B cell (primary cell): ENCODE measurements around the gene RGL3. TPM values are rescaled to one million over a fixed set of nuclear protein-coding genes. Genes with fewer than 3 reads are reported as not detected.

Experiments used
- ATAC-seq: fragments of 200-7000 bp; cut with Tn5 transposase; one replicate; pipeline ENCODE4 v1.10.0; 2021; ENCODE audit warnings: low read depth, mild to moderate bottlenecking, moderate number of reproducible peaks, moderate library complexity
- CTCF ChIA-PET: fragments of 350-600 bp; sonication (Branson Sonifier 250); formaldehyde crosslinking; loops from one replicate; lab custom pipeline; 2021; ENCODE audit warnings: antibody characterized with exemption, inconsistent platforms; lab: Charles Lee
- POLR2A ChIA-PET: fragments of 350-600 bp; sonication (Branson Sonifier 250); formaldehyde crosslinking; loops from one replicate; lab custom pipeline; 2021; ENCODE audit warnings: antibody characterized with exemption; lab: Charles Lee
- DNase-seq: peaks from one replicate; pipeline ENCODE4 v3.0.0; 2013
- H2AFZ ChIP-seq: 2 replicates; pipeline ENCODE4 v1.6.1; 2012; ENCODE audit warnings: mild to moderate bottlenecking, low read depth, low read length; ENCODE audit not compliant: insufficient read depth, poor library complexity, severe bottlenecking
- H3K27ac ChIP-seq, 2 donors: 1 replicate in 1 of 2; 2 replicates in 1 of 2; pipeline ENCODE4 v1.5.1; 2012 to 2013; ENCODE audit warnings: low read length in 2 of 2, mild to moderate bottlenecking in 2 of 2, moderate library complexity in 1 of 2
- H3K27me3 ChIP-seq, 4 experiments: fragments of 200-600 bp in 1 of 4; sonication (generic) in 1 of 4; replicated peaks in 1 of 4; 1 replicate in 2 of 4; 2 replicates in 2 of 4; pipeline versions ENCODE4 v1.6.1 to v1.7.0; 2013 to 2016; ENCODE audit warnings: low read length in 3 of 4, mild to moderate bottlenecking in 2 of 4, mixed read lengths in 1 of 4, moderate library complexity in 1 of 4; ENCODE audit not compliant: insufficient read depth in 4 of 4, control insufficient read depth in 3 of 4; ENCODE audit errors: control extremely low read depth in 1 of 4
- H3K36me3 ChIP-seq, 2 experiments: replicated peaks in 1 of 2; 1 replicate in 1 of 2; 2 replicates in 1 of 2; pipeline versions ENCODE4 v1.6.1 to v1.7.1; 2013; ENCODE audit warnings: low read length in 1 of 2; ENCODE audit not compliant: insufficient read depth in 2 of 2, control insufficient read depth in 1 of 2; ENCODE audit errors: control extremely low read depth in 1 of 2, extremely low read depth in 1 of 2
- H3K4me1 ChIP-seq, 2 donors: fragments of 200-600 bp in 1 of 2; sonication (generic) in 1 of 2; 1 replicate in 1 of 2; 2 replicates in 1 of 2; pipeline versions ENCODE4 v1.5.1 to v1.6.1; 2013 to 2017; ENCODE audit warnings: low read length in 2 of 2; ENCODE audit not compliant: control insufficient read depth in 2 of 2, insufficient read depth in 2 of 2
- H3K4me2 ChIP-seq: replicated peaks from 2 replicates; pipeline ENCODE3; 2012; ENCODE audit warnings: mild to moderate bottlenecking, low read depth, low read length; ENCODE audit not compliant: poor library complexity, severe bottlenecking
- H3K4me3 ChIP-seq, 5 experiments: fragments of 200-600 bp in 1 of 5; sonication (generic) in 1 of 5; 1 replicate in 3 of 5; 2 replicates in 2 of 5; pipeline versions ENCODE4 v1.5.1 to v1.7.0; 2011 to 2016; ENCODE audit warnings: low read length in 4 of 5, mild to moderate bottlenecking in 4 of 5, low read depth in 2 of 5, control low read depth in 1 of 5, moderate library complexity in 1 of 5; ENCODE audit not compliant: insufficient read depth in 1 of 5; ENCODE audit errors: control extremely low read depth in 1 of 5, extremely low read depth in 1 of 5
- H3K79me2 ChIP-seq: fragments of 200-600 bp; sonication (generic); one replicate; pipeline ENCODE4 v1.6.0; 2016; ENCODE audit warnings: low read length; ENCODE audit not compliant: control insufficient read depth, insufficient read depth
- H3K9ac ChIP-seq: fragments of 200-600 bp; sonication (generic); 2 replicates; pipeline ENCODE4 v1.6.1; 2017; ENCODE audit warnings: mild to moderate bottlenecking, low read length, moderate library complexity
- H3K9me3 ChIP-seq, 3 donors: one replicate each; pipeline versions ENCODE4 v1.6.1 to v1.7.1; 2013; ENCODE audit warnings: low read length in 2 of 3; ENCODE audit not compliant: control insufficient read depth in 2 of 3, insufficient read depth in 1 of 3; ENCODE audit errors: control extremely low read depth in 1 of 3
- H4K20me1 ChIP-seq: 2 replicates; pipeline ENCODE4 v1.6.0; 2012; ENCODE audit warnings: mild to moderate bottlenecking, low read length; ENCODE audit not compliant: insufficient read depth, control insufficient read depth, poor library complexity, severe bottlenecking
- H3K27ac Mint-ChIP-seq: one replicate; pipeline ENCODE4 v1.8.0; 2021; ENCODE audit warnings: mixed read lengths
- H3K27me3 Mint-ChIP-seq: one replicate; pipeline ENCODE4 v1.8.0; 2021; ENCODE audit warnings: mixed read lengths
- H3K4me1 Mint-ChIP-seq: one replicate; pipeline ENCODE4 v1.8.0; 2021; ENCODE audit warnings: mixed read lengths
- H3K4me3 Mint-ChIP-seq: one replicate; pipeline ENCODE4 v1.8.0; 2021; ENCODE audit warnings: mixed read lengths
- H3K9me3 Mint-ChIP-seq: one replicate; pipeline ENCODE4 v1.8.0; 2022; ENCODE audit warnings: mixed read lengths; ENCODE audit not compliant: insufficient read depth
- CTCF ChIP-seq: fragments of 200-600 bp; IDR thresholded peaks from one replicate; pipeline ENCODE4 v1.8.0; 2022; ENCODE audit warnings: antibody characterized with exemption, mild to moderate bottlenecking
- EZH2 ChIP-seq: IDR thresholded peaks from 2 replicates; pipeline ENCODE4 v1.6.1; 2012; ENCODE audit warnings: borderline replicate concordance, low read depth, mild to moderate bottlenecking, moderate library complexity, low read length; ENCODE audit not compliant: insufficient read depth, poor library complexity, severe bottlenecking
- WGBS: methylation state at CpG from one replicate; pipeline ENCODE4 v1.1.5; 2013; ENCODE audit warnings: missing lambda C conversion rate; ENCODE audit not compliant: insufficient coverage; 5-methylcytosine and 5-hydroxymethylcytosine counted together
- intact Hi-C: fragments of 100-400 bp; cut with micrococcal nuclease; formaldehyde crosslinking; loops from one replicate; pipeline ENCODE4 v1.10.0; 2022
- polyA plus RNA-seq: library from polyadenylated mRNA; depleted of rRNA; stranded (reverse); fragments of >200 nt; gene quantifications from 2 replicates; pipeline ENCODE4 v1.2.3, GENCODE V29; 2012
- total RNA-seq, 2 donors: library from RNA; stranded (reverse); fragments of 120-200 nt in 1 of 2; gene quantifications; 1 replicate in 1 of 2; 2 replicates in 1 of 2; pipeline versions ENCODE4 v1.2.3 to v1.2.4, GENCODE V29; 2013 to 2022

RGL3 gene
- total and polyA plus RNA-seq, 2 donors (not counting 1 experiment from before 2014, with no cell fraction given) = 0.54 to 2.8 TPM

- Histone ChIP-seq H3K36me3 (peaks cover 0 to 1% of the 10 kb centered on the region in 2 experiments), H4K20me1 (no peaks in the 10 kb centered on the region), H3K27me3 (no peaks in the 10 kb centered on the region), H3K4me3 (peak within 1 kb of the TSS; percentile 64 to 83 (median 75)), H3K4me2 (peak within 1 kb of the TSS; percentile 96), H3K27ac (peak within 1 kb of the TSS; percentile 88 to 93), H3K9ac (peak within 1 kb of the TSS; percentile 82), H3K4me1 (peaks cover 27 to 32% of the 10 kb centered on the region in 2 donors), H2AFZ (peak within 1 kb of the TSS; percentile 84), H3K79me2 (peaks cover 16% of the 10 kb centered on the region), H3K9me3 (no peaks in the 10 kb centered on the region)
- ATAC-seq (peak; percentile 89), DNase-seq (peak; percentile 99)
- H3K4me1 Mint-ChIP-seq = peaks cover 14% of the 10 kb centered on the region
- TF ChIP-seq EZH2 (no peak), CTCF (no peak)
- H3K27ac Mint-ChIP-seq = peak within 1 kb of the TSS; percentile 69
- no peaks in the 10 kb centered on the region for H3K27me3 Mint-ChIP-seq
- H3K9me3 Mint-ChIP-seq = no peaks in the 10 kb centered on the region
- H3K4me3 Mint-ChIP-seq = no peak within 1 kb of the TSS
- under 1% methylated on average over 41 of the region's 44 CpGs for WGBS
- intact Hi-C loops = loop anchor here (1.0 to 10.0 kb wide), 5 partner anchors 28 to 1560 kb away; partner anchors contain the start of genes CCDC159, FBXL12, ODAD3 and PRKCSH
- CTCF ChIA-PET = interaction anchor here (0.5 to 4.6 kb wide), 13 partner anchors 9 to 110 kb away, joined by 3 to 37 read pairs (median 4); partner anchors contain the start of genes EPOR, ODAD3 and PRKCSH
- POLR2A ChIA-PET = interaction anchor here (0.5 to 2.5 kb wide), 14 partner anchors 9 to 913 kb away, joined by 3 to 23 read pairs (median 4); partner anchors contain the start of genes CCDC159, EPOR, ODAD3 and PRKCSH
These were observed 44.5 kb downstream of the RGL3 start, which contains the start of gene SWSAP1 for GRCh38 chr19:11374433-11375142. TSS of gene SWSAP1 (plus strand) at chr19:11374666. CDS start at chr19:11374681, 15 bp downstream.
